HCT116 (cell line): ENCODE results near the gene GAB2. TPM values are rescaled to one million over a fixed set of nuclear protein-coding genes. Genes with fewer than 3 reads are reported as not detected.
"Not testable (repeated sequence)": the region's sequence is repeated elsewhere in the genome, so short reads cannot be mapped to it uniquely, and the experiment has no call there.

Experiments used
- ATAC-seq: fragments of 200-7000 bp; cut with Tn5 transposase; 2 replicates; pipeline ENCODE4 v1.9.1; 2020; ENCODE audit warnings: mild to moderate bottlenecking, moderate library complexity
- BruUV-seq: library from RNA; stranded (reverse); fragments of 400-500 nt; replicated peaks from 2 replicates; lab custom pipeline; 2021; lab: Mats Ljungman, UMichigan
- CTCF ChIA-PET: fragments of 300-600 bp; sonication (Branson Sonifier 250); formaldehyde crosslinking; loops from one replicate; lab custom pipeline; 2021; ENCODE audit warnings: antibody characterized with exemption; lab: Charles Lee
- POLR2A ChIA-PET: fragments of 300-600, 350-600 bp; sonication (Branson Sonifier 250); formaldehyde crosslinking; loops from one replicate; lab custom pipeline; 2021; ENCODE audit warnings: antibody characterized with exemption; lab: Charles Lee
- RAD21 ChIA-PET, 2 experiments: fragments of 300-600 bp; sonication (Branson Sonifier 250); formaldehyde crosslinking; loops; one replicate each; lab custom pipeline; 2023; ENCODE audit warnings: low total read pairs in 2 of 2; ENCODE audit not compliant: uncharacterized antibody in 2 of 2, unreplicated experiment in 2 of 2, low non-redundant PET in 1 of 2; lab: Charles Lee
- DNase-seq: peaks from one replicate; pipeline ENCODE4 v3.0.0-alpha.2; 2010; ENCODE audit warnings: low read depth, low spot score
- H2AFZ ChIP-seq: fragments of 200-600 bp; shearing (Covaris generic), sonication (generic); 2 replicates; pipeline ENCODE4 v1.6.1; 2017; ENCODE audit warnings: low read depth, mixed run types, mixed read lengths, antibody characterized with exemption, low read length; ENCODE audit not compliant: poor library complexity, severe bottlenecking
- H3K27ac ChIP-seq: 2 replicates; pipeline ENCODE4 v1.5.1; 2012; ENCODE audit warnings: low read depth, low read length
- H3K27me3 ChIP-seq: fragments of 200-600 bp; sonication (generic); 2 replicates; pipeline ENCODE4 v1.6.1; 2016; ENCODE audit warnings: mixed run types, low read length, mixed read lengths; ENCODE audit not compliant: insufficient read depth
- H3K36me3 ChIP-seq, 2 experiments: fragments of 200-500 bp in 1 of 2; fragments of 200-600 bp in 1 of 2; sonication (Bioruptor generic) in 1 of 2; sonication (generic) in 1 of 2; 2 replicates each; pipeline versions ENCODE4 v1.5.1 to v1.6.1; 2014 to 2016; ENCODE audit warnings: low read length in 2 of 2, inconsistent platforms in 1 of 2, mixed read lengths in 1 of 2, mixed run types in 1 of 2; ENCODE audit not compliant: insufficient read depth in 2 of 2, control insufficient read depth in 1 of 2
- H3K4me1 ChIP-seq, 2 experiments: fragments of 200-600 bp in 1 of 2; sonication (generic) in 1 of 2; 2 replicates each; pipeline versions ENCODE4 v1.5.1 to v1.6.1; 2012 to 2017; ENCODE audit warnings: low read length in 2 of 2, inconsistent platforms in 1 of 2, mild to moderate bottlenecking in 1 of 2, mixed read lengths in 1 of 2, mixed run types in 1 of 2, moderate library complexity in 1 of 2; ENCODE audit not compliant: insufficient read depth in 2 of 2, control insufficient read depth in 1 of 2
- H3K4me2 ChIP-seq: fragments of 200-600 bp; sonication (generic); 2 replicates; pipeline ENCODE4 v1.6.1; 2017; ENCODE audit warnings: mixed run types, low read length, mixed read lengths
- H3K4me3 ChIP-seq, 2 experiments: fragments of 200-600 bp in 1 of 2; sonication (generic) in 1 of 2; replicated peaks in 1 of 2; 2 replicates each; pipeline ENCODE4 v1.5.1; 2011 to 2016; ENCODE audit warnings: low read length in 2 of 2, control low read depth in 1 of 2, low read depth in 1 of 2, mild to moderate bottlenecking in 1 of 2, mixed read lengths in 1 of 2, mixed run types in 1 of 2
- H3K79me2 ChIP-seq: fragments of 200-600 bp; sonication (generic); 2 replicates; pipeline ENCODE4 v1.6.1; 2017; ENCODE audit warnings: mild to moderate bottlenecking, mixed run types, low read length, moderate library complexity, mixed read lengths; ENCODE audit not compliant: insufficient read depth
- H3K9ac ChIP-seq: fragments of 200-600 bp; sonication (generic); 2 replicates; pipeline ENCODE4 v1.6.1; 2016; ENCODE audit warnings: low read length, mixed read lengths
- H3K9me2 ChIP-seq: fragments of 200-600 bp; sonication (generic), shearing (Covaris generic); 2 replicates; pipeline ENCODE4 v1.6.1; 2017; ENCODE audit warnings: mixed run types, mild to moderate bottlenecking, moderate library complexity; ENCODE audit not compliant: insufficient read depth
- H3K9me3 ChIP-seq, 2 experiments: fragments of 200-500 bp in 1 of 2; fragments of 200-600 bp in 1 of 2; sonication (Bioruptor generic) in 1 of 2; sonication (generic) in 1 of 2; 2 replicates each; pipeline ENCODE4 v1.6.1; 2014 to 2017; ENCODE audit warnings: low read length in 2 of 2, mixed read lengths in 2 of 2, inconsistent platforms in 1 of 2, low read depth in 1 of 2, mild to moderate bottlenecking in 1 of 2, mixed run types in 1 of 2, moderate library complexity in 1 of 2; ENCODE audit not compliant: control insufficient read depth in 1 of 2, insufficient read depth in 1 of 2
- H4K20me1 ChIP-seq: fragments of 200-600 bp; sonication (generic), shearing (Covaris generic); 2 replicates; pipeline ENCODE4 v1.6.1; 2017; ENCODE audit warnings: mixed run types, mild to moderate bottlenecking, moderate library complexity; ENCODE audit not compliant: insufficient read depth
- CBX3 ChIP-seq: IDR thresholded peaks from 2 replicates; pipeline ENCODE4 v1.6.1; 2012; ENCODE audit warnings: low read depth
- ELF1 ChIP-seq: IDR thresholded peaks from 2 replicates; pipeline ENCODE4 v1.6.1; 2012; ENCODE audit warnings: low read depth, borderline replicate concordance
- RAD21 ChIP-seq: IDR thresholded peaks from 2 replicates; pipeline ENCODE4 v1.6.1; 2012; ENCODE audit warnings: low read depth, mild to moderate bottlenecking
- SP1 ChIP-seq: IDR thresholded peaks from 2 replicates; pipeline ENCODE4 v1.6.1; 2012; ENCODE audit warnings: low read depth
- SRF ChIP-seq: IDR thresholded peaks from 2 replicates; pipeline ENCODE4 v1.6.1; 2012; ENCODE audit warnings: low read depth
- ZBTB33 ChIP-seq: IDR thresholded peaks from 2 replicates; pipeline ENCODE4 v1.6.1; 2011; ENCODE audit warnings: mild to moderate bottlenecking, low read length, moderate library complexity; ENCODE audit not compliant: insufficient replicate concordance; ENCODE audit errors: extremely low read depth
- intact Hi-C: fragments of 100-400 bp; cut with micrococcal nuclease; formaldehyde crosslinking; loops from 2 replicates; pipeline ENCODE4 v1.10.0; 2022
- total RNA-seq: library from RNA; stranded (reverse); gene quantifications from one replicate; pipeline ENCODE4 v1.2.1, GENCODE V29; 2021; ENCODE audit not compliant: unreplicated experiment

The GAB2 gene
- total RNA-seq, 1 experiment from 2014 or later: 1.9 TPM

GRCh38 chr11:78359921-78360320 lies 57.7 kb downstream of the GAB2 start:
- Histone ChIP-seq H3K4me2 (no peak overlapping the region), H3K9ac (no peak overlapping the region), H3K79me2 (no peaks in the 10 kb centered on the region), H3K27ac (no peak overlapping the region), H3K9me2 (no peaks in the 10 kb centered on the region), H3K4me3 (no peak overlapping the region), H3K27me3 (no peaks in the 10 kb centered on the region), H4K20me1 (no peaks in the 10 kb centered on the region), H3K9me3 (no peaks in the 10 kb centered on the region), H3K4me1 (peaks cover 2 to 6% of the 10 kb centered on the region in 2 experiments), H2AFZ (no peak overlapping the region), H3K36me3 (no peaks in the 10 kb centered on the region)
- no TSS peak for BruUV-seq
- CTCF ChIA-PET: no interaction called here
- POLR2A ChIA-PET: no interaction called here
- RAD21 ChIA-PET: no interaction called here
- TF ChIP-seq SP1: no peak
- TF ChIP-seq ZBTB33: no peak
- no peak for TF ChIP-seq RAD21
- TF ChIP-seq CBX3: no peak
- no peak for TF ChIP-seq ELF1
- TF ChIP-seq SRF: no peak
- intact Hi-C loops: no loop called here
- DNase-seq (no peak), ATAC-seq (no peak)

- H3K79me2 ChIP-seq, H3K27ac ChIP-seq, H3K9ac ChIP-seq, H4K20me1 ChIP-seq, H3K4me1 ChIP-seq, H2AFZ ChIP-seq, H3K27me3 ChIP-seq, H3K4me2 ChIP-seq, ATAC-seq, DNase-seq, BruUV-seq, H3K9me2 ChIP-seq, intact Hi-C loops, CTCF ChIA-PET, H3K36me3 ChIP-seq, H3K9me3 ChIP-seq, POLR2A ChIA-PET, H3K4me3 ChIP-seq, RAD21 ChIA-PET: not testable (repeated sequence)
These were observed 59.7 kb downstream of the GAB2 start for GRCh38 chr11:78357924-78358323.

- BruUV-seq, H3K9ac ChIP-seq, H2AFZ ChIP-seq, H4K20me1 ChIP-seq, H3K79me2 ChIP-seq, intact Hi-C loops, H3K4me3 ChIP-seq, CTCF ChIA-PET, H3K27ac ChIP-seq, H3K27me3 ChIP-seq, RAD21 ChIA-PET, H3K9me3 ChIP-seq, ATAC-seq, H3K36me3 ChIP-seq, POLR2A ChIA-PET, DNase-seq, H3K4me1 ChIP-seq, H3K9me2 ChIP-seq, H3K4me2 ChIP-seq: not testable (repeated sequence)
These were observed 60.2 kb downstream of the GAB2 start for GRCh38 chr11:78357425-78357824.

GRCh38 chr11:78355742-78356141 lies 61.9 kb downstream of the GAB2 start:
- BruUV-seq, H3K9ac ChIP-seq, H3K4me1 ChIP-seq, RAD21 ChIA-PET, H3K36me3 ChIP-seq, H3K4me3 ChIP-seq, ATAC-seq, H3K79me2 ChIP-seq, CTCF ChIA-PET, H3K27me3 ChIP-seq, H3K9me3 ChIP-seq, intact Hi-C loops, H2AFZ ChIP-seq, POLR2A ChIA-PET, H3K9me2 ChIP-seq, H3K4me2 ChIP-seq, DNase-seq, H3K27ac ChIP-seq, H4K20me1 ChIP-seq: not testable (repeated sequence)
